Transverse colon (tissue), 4 donors: ENCODE data around the gene FCER2.

Source experiments
- EP300 ChIP-seq: sonication (generic); formaldehyde crosslinking; IDR thresholded peaks from one replicate; pipeline ENCODE4 v1.6.1; 2017; ENCODE audit warnings: antibody characterized with exemption, low read depth
- POLR2A ChIP-seq: fragments of 450-650 bp; IDR thresholded peaks from one replicate; pipeline ENCODE4 v1.6.1; 2016; ENCODE audit warnings: antibody characterized with exemption, mild to moderate bottlenecking, moderate library complexity
- POLR2AphosphoS5 ChIP-seq, 3 donors: sonication (generic); formaldehyde crosslinking; IDR thresholded peaks; one replicate each; pipeline ENCODE4 v1.6.1; 2016; ENCODE audit warnings: antibody characterized with exemption in 3 of 3
- TF ChIP-seq, protein P1 (sequence below), 5 experiments: fragments of 200-600 bp in 3 of 5; fragments of 450-650 bp in 2 of 5; sonication (generic) in 3 of 5; IDR thresholded peaks; 1 replicate in 2 of 5; 2 replicates in 3 of 5; pipeline ENCODE4 v1.5.1; 2016 to 2017; ENCODE audit warnings: antibody characterized with exemption in 5 of 5, inconsistent platforms in 3 of 5, mild to moderate bottlenecking in 2 of 5, moderate library complexity in 1 of 5

DNA sequence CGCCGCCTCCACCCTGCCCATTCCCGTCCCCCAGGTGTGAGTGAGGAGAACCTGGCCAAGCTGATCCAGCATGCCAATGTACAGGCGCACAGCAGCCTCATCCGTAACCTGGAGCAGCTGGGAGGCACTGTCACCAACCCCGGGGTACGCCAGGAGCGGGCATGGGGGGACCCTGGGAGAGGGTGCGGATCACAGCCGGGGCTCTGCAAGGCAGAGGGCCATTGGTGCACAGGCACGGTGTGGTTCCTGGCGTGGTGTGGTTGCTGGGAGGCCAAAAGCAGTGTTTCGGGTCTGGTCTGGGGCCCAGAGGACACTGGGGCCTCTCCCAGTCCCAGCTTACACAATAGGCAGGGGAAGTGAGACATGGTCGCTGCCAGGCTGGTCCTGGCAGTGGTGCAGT, 56.8 kb downstream of the FCER2 start:
- TF ChIP-seq POLR2A (no peak), POLR2AphosphoS5 (IDR thresholded peaks at IDR 0.05) (peak in 1 of 3 donors; percentile 5), EP300 (no peak)
- TF ChIP-seq, protein P1, sequence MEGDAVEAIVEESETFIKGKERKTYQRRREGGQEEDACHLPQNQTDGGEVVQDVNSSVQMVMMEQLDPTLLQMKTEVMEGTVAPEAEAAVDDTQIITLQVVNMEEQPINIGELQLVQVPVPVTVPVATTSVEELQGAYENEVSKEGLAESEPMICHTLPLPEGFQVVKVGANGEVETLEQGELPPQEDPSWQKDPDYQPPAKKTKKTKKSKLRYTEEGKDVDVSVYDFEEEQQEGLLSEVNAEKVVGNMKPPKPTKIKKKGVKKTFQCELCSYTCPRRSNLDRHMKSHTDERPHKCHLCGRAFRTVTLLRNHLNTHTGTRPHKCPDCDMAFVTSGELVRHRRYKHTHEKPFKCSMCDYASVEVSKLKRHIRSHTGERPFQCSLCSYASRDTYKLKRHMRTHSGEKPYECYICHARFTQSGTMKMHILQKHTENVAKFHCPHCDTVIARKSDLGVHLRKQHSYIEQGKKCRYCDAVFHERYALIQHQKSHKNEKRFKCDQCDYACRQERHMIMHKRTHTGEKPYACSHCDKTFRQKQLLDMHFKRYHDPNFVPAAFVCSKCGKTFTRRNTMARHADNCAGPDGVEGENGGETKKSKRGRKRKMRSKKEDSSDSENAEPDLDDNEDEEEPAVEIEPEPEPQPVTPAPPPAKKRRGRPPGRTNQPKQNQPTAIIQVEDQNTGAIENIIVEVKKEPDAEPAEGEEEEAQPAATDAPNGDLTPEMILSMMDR (IDR thresholded peaks at IDR 0.05), result no peak
